ENCODE data around the gene SORCS3.

DNA sequence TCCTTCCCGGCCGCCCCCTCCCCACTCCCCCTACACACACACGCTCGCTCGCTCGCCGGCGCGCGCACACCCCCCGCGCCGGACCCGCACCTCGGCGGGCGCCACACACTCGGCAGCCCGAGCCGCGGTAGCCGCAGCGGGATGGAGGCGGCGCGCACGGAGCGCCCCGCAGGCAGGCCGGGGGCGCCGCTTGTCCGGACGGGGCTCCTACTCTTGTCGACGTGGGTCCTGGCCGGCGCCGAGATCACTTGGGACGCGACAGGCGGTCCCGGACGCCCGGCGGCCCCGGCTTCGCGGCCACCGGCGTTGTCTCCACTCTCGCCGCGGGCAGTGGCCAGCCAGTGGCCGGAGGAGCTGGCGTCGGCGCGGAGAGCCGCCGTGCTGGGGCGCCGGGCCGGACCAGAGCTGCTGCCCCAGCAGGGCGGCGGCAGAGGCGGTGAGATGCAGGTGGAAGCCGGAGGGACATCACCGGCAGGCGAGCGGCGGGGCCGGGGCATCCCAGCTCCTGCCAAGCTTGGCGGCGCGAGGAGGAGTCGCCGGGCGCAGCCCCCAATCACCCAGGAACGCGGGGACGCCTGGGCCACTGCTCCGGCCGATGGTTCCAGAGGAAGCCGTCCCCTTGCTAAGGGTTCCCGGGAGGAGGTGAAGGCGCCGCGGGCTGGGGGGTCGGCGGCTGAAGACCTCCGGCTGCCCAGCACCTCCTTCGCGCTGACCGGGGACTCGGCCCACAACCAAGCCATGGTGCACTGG is at the start of gene SORCS3:
- TF ChIP-seq POLR2A (IDR thresholded peaks at IDR 0.05) = no peak
- TF ChIP-seq, protein P1, sequence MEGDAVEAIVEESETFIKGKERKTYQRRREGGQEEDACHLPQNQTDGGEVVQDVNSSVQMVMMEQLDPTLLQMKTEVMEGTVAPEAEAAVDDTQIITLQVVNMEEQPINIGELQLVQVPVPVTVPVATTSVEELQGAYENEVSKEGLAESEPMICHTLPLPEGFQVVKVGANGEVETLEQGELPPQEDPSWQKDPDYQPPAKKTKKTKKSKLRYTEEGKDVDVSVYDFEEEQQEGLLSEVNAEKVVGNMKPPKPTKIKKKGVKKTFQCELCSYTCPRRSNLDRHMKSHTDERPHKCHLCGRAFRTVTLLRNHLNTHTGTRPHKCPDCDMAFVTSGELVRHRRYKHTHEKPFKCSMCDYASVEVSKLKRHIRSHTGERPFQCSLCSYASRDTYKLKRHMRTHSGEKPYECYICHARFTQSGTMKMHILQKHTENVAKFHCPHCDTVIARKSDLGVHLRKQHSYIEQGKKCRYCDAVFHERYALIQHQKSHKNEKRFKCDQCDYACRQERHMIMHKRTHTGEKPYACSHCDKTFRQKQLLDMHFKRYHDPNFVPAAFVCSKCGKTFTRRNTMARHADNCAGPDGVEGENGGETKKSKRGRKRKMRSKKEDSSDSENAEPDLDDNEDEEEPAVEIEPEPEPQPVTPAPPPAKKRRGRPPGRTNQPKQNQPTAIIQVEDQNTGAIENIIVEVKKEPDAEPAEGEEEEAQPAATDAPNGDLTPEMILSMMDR (IDR thresholded peaks at IDR 0.05) = no peak

Measured in lower leg skin (tissue), 3 donors.